K562 (cell line): Measurements from ENCODE around the gene APC. TPM values are rescaled to one million over a fixed set of nuclear protein-coding genes. Genes with fewer than 3 reads are reported as not detected.

Source experiments
- CHD4 ChIP-seq: fragments of 200-600 bp; sonication (generic); IDR thresholded peaks from 3 replicates; pipeline ENCODE4 v1.6.1; 2012; ENCODE audit warnings: low read depth, mild to moderate bottlenecking, mixed read lengths, low read length, inconsistent platforms; ENCODE audit not compliant: insufficient read depth, insufficient replicate concordance, poor library complexity, severe bottlenecking
- CREM ChIP-seq: IDR thresholded peaks from 2 replicates; pipeline ENCODE4 v1.6.1; 2014; ENCODE audit warnings: antibody characterized with exemption, low read depth
- DIDO1 ChIP-seq: fragments of 450-650 bp; IDR thresholded peaks from 2 replicates; pipeline ENCODE4 v1.6.1; 2016; ENCODE audit warnings: low read depth, missing biosample characterization, missing genetic modification characterization
- FOXP1 ChIP-seq: sonication (generic); formaldehyde crosslinking; IDR thresholded peaks from 2 replicates; pipeline ENCODE4 v1.8.0; 2022; ENCODE audit warnings: mild to moderate bottlenecking, missing genetic modification reagents
- GTF3C2 ChIP-seq: IDR thresholded peaks from 3 replicates; pipeline ENCODE4 v1.6.1; 2011; ENCODE audit warnings: borderline replicate concordance, mild to moderate bottlenecking, moderate library complexity; ENCODE audit not compliant: insufficient read length; ENCODE audit errors: extremely low read depth
- MECOM ChIP-seq: fragments of 250-450 bp; sonication (Bioruptor Pico); IDR thresholded peaks from 2 replicates; pipeline ENCODE4 v1.8.0; 2022; ENCODE audit warnings: inconsistent platforms
- MIER1 ChIP-seq: fragments of 450-650 bp; IDR thresholded peaks from 2 replicates; pipeline ENCODE4 v1.6.1; 2016; ENCODE audit warnings: antibody characterized with exemption, mild to moderate bottlenecking, low read depth
- NCOA1 ChIP-seq: fragments of 450-650 bp; IDR thresholded peaks from 2 replicates; pipeline ENCODE4 v1.6.1; 2016; ENCODE audit warnings: low read depth
- NFATC3 ChIP-seq: fragments of 450-650 bp; IDR thresholded peaks from 2 replicates; pipeline ENCODE4 v1.6.1; 2017; ENCODE audit warnings: mild to moderate bottlenecking
- NR2C2 ChIP-seq, 2 experiments: fragments of 200-800 bp in 1 of 2; sonication (Bioruptor generic) in 1 of 2; sonication (generic) in 1 of 2; formaldehyde crosslinking in 1 of 2; IDR thresholded peaks; 2 replicates each; pipeline versions ENCODE4 v1.6.1 to v1.8.0; 2016 to 2022; ENCODE audit warnings: mild to moderate bottlenecking in 1 of 2, missing compliant biosample characterization in 1 of 2, missing genetic modification characterization in 1 of 2, missing genetic modification reagents in 1 of 2
- POLR2A ChIP-seq: fragments of 450-650 bp; conservative IDR thresholded peaks from 2 replicates; pipeline ENCODE4 v1.6.1; 2016
- SMAD1 ChIP-seq: fragments of 150-350 bp; IDR thresholded peaks from 2 replicates; pipeline ENCODE4 v1.6.1; 2014; ENCODE audit warnings: low read length, low read depth; ENCODE audit not compliant: partially characterized antibody
- SMARCC2 ChIP-seq: fragments of 450-650 bp; IDR thresholded peaks from 2 replicates; pipeline ENCODE4 v1.6.1; 2017; ENCODE audit warnings: antibody characterized with exemption, moderate library complexity, mild to moderate bottlenecking, low read depth
- TCF15 ChIP-seq: fragments of 250-450 bp; sonication (Bioruptor Pico); IDR thresholded peaks from 2 replicates; pipeline ENCODE4 v1.8.0; 2022; ENCODE audit warnings: moderate library complexity, mild to moderate bottlenecking, inconsistent platforms
- TCF7 ChIP-seq: sonication (generic); IDR thresholded peaks from 2 replicates; pipeline ENCODE4 v1.6.1; 2016; ENCODE audit warnings: antibody characterized with exemption, borderline replicate concordance
- TCFL5 ChIP-seq: fragments of 250-450 bp; sonication (Bioruptor Pico); conservative IDR thresholded peaks from 2 replicates; pipeline ENCODE4 v1.6.1; 2021; ENCODE audit warnings: mild to moderate bottlenecking, moderate library complexity, matching md5 sums
- ZBTB43 ChIP-seq: sonication (generic); formaldehyde crosslinking; IDR thresholded peaks from 2 replicates; pipeline ENCODE4 v1.8.0; 2023; ENCODE audit warnings: mild to moderate bottlenecking, missing genetic modification reagents
- ZNF592 ChIP-seq: fragments of 450-650 bp; IDR thresholded peaks from 2 replicates; pipeline ENCODE4 v1.6.1; 2017; ENCODE audit warnings: antibody characterized with exemption, mild to moderate bottlenecking
- ZNF644 ChIP-seq: fragments of 200-800 bp; sonication (Bioruptor generic); IDR thresholded peaks from 2 replicates; pipeline ENCODE4 v1.6.1; 2016; ENCODE audit warnings: low read depth, missing genetic modification characterization, missing compliant biosample characterization
- ZNF830 ChIP-seq: fragments of 250-450 bp; sonication (Bioruptor Pico); IDR thresholded peaks from 2 replicates; pipeline ENCODE4 v1.5.0; 2021; ENCODE audit warnings: mild to moderate bottlenecking
- polyA plus RNA-seq, 8 experiments: library from polyadenylated mRNA; depleted of rRNA in 4 of 8; stranded (reverse) in 5 of 8; unstranded in 3 of 8; fragments of >200 nt; fragmentation: Nextera tagmentation in 2 of 8; fragmentation: Illumina TruSeq in 1 of 8; extraction: Ambion mirVana in 2 of 8; extraction: Trizol in 1 of 8; gene quantifications; 2 replicates each; pipeline versions ENCODE4 v1.2.1 to v1.2.3, GENCODE V29; 2011 to 2014; ENCODE audit warnings: inconsistent platforms in 1 of 8, missing spikeins in 1 of 8
- total RNA-seq, 7 experiments: library from RNA; depleted of rRNA in 6 of 7; stranded (reverse); fragments of >200 nt in 6 of 7; fragmentation: Illumina TruSeq in 2 of 7; extraction: Trizol in 2 of 7; gene quantifications; 2 replicates each; pipeline versions ENCODE4 v1.2.1 to v1.2.3, GENCODE V29; 2011 to 2021; ENCODE audit warnings: low replicate concordance in 1 of 7

Gene APC
- total and polyA plus RNA-seq, 9 of the 15 experiments (the other 6 are each of a cell fraction or from before 2014, with no cell fraction given): 5.7 to 29.5 (median 15.4) TPM

GRCh38 chr5:112860929-112861637 is 123.4 kb downstream of the APC start, which contains the start of gene SRP19 (continued):
- TF ChIP-seq FOXP1 (CRISPR knock-in tag) (peak; percentile 99), ZNF644 (no peak; the same call in 1 of the 2 replicates), POLR2A (peak; percentile 86), NR2C2 (CRISPR knock-in tag; IDR thresholded peaks at IDR 0.05) (no peak), NR2C2 (tag; IDR thresholded peaks at IDR 0.05) (peak; percentile 46), MECOM (no peak), NCOA1 (peak; percentile 95), TCF7 (no peak), TCF15 (CRISPR knock-in tag) (no peak), SMARCC2 (no peak), SMAD1 (no peak), ZNF830 (no peak), ZNF592 (peak; percentile 98), TCFL5 (no peak), GTF3C2 (no peak), CHD4 (no peak), NFATC3 (no peak), MIER1 (no peak), CREM (peak; percentile 94), DIDO1 (peak; percentile 79), ZBTB43 (CRISPR knock-in tag) (peak; percentile 91)
